ENCODE data around the gene STT3B.

GRCh38 chr3:31539275-31539674, 6.5 kb downstream of the STT3B start:
- TF ChIP-seq SUZ12 (IDR thresholded peaks at IDR 0.05; ENCODE audit: extremely low read depth, insufficient read depth, insufficient read length), result no peak
- TF ChIP-seq ZNF274 (IDR thresholded peaks at IDR 0.05; ENCODE audit: low read depth, low read length), result no peak
- no peak for TF ChIP-seq YY1 (IDR thresholded peaks at IDR 0.05; ENCODE audit: insufficient read depth, insufficient read length)

All from NT2/D1 (cell line).